ENCODE measurements around the gene AUTS2. TPM values are rescaled to one million over a fixed set of nuclear protein-coding genes. Genes with fewer than 3 reads are reported as not detected.
A peak's percentile ranks its signal among the peaks of the same experiment; 100 is the strongest.

AUTS2 gene
- total RNA-seq, 1 experiment from 2014 or later, result 256 TPM

DNA sequence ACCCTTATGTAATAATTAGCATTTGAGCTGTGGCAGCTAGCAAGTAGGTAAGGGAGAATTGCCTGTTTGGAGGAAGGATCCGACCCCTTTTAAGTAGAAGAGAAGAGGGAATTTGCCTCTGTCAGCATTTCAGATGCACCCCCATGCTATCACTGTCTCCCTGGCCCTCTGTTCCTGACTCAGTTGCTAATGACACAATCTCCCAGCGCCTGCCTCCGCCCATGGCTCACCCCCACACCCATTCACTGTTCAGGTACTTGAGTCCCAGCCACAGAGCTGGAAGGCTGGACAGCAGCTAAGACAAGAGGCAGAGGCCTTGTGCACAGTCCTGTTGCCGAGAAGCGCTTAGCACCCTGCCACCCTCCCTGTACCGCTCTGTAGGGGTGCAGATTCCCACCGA, 1021.4 kb downstream of the AUTS2 start:
- Histone ChIP-seq H2BK20ac (ENCODE audit: low read depth, low read length, poor library complexity, severe bottlenecking) (no peak overlapping the region), H3K18ac (ENCODE audit: insufficient read length, low read depth, low read length) (peak overlapping the region; percentile 7), H2BK12ac (ENCODE audit: insufficient read length, low read depth, low read length) (no peak overlapping the region), H2AFZ (ENCODE audit: low read length) (no peak overlapping the region), H3K23ac (ENCODE audit: insufficient read length, low read depth, low read length) (no peak overlapping the region), H4K8ac (replicated peaks; ENCODE audit: insufficient read length, low read depth, low read length) (no peak overlapping the region), H3K4ac (ENCODE audit: low read depth, low read length) (no peak overlapping the region), H3K79me2 (ENCODE audit: insufficient read depth, low read length) (no peaks in the 10 kb centered on the region), H3K9ac (ENCODE audit: extremely low read depth, insufficient read length, low read length) (no peak overlapping the region), H3K9me3 (ENCODE audit: control insufficient read depth, low read depth, low read length) (no peaks in the 10 kb centered on the region), H3K4me2 (ENCODE audit: insufficient read depth, insufficient read length, low read length) (peak overlapping the region; percentile 27), H3K27me3 (ENCODE audit: insufficient read depth, low read length) (no peaks in the 10 kb centered on the region; the same call in 1 of the 2 replicates), H3T11ph (ENCODE audit: low read length) (no peak overlapping the region), H3K23me2 (ENCODE audit: insufficient read length, low read depth, low read length, poor library complexity, severe bottlenecking) (no peaks in the 10 kb centered on the region), H2AK5ac (ENCODE audit: insufficient read length, low read length) (no peak overlapping the region), H3K56ac (ENCODE audit: insufficient read length, low read depth, low read length) (no peak overlapping the region), H3K27ac (ENCODE audit: insufficient read length, low read depth, low read length) (no peak overlapping the region), H4K91ac (ENCODE audit: insufficient read length, low read depth, low read length) (no peak overlapping the region), H2BK15ac (ENCODE audit: low read depth, low read length) (no peak overlapping the region), H2BK120ac (ENCODE audit: low read depth, low read length, poor library complexity, severe bottlenecking) (no peak overlapping the region), H3K14ac (ENCODE audit: insufficient read depth, low read length) (no peak overlapping the region; the same call in 1 of the 2 replicates), H3K4me1 (ENCODE audit: insufficient read depth, low read length) (peaks cover 4% of the 10 kb centered on the region; the same call in 1 of the 2 replicates), H4K5ac (ENCODE audit: insufficient read length, low read depth, low read length) (no peak overlapping the region), H2BK5ac (ENCODE audit: insufficient read length, low read length) (no peak overlapping the region), H3K79me1 (ENCODE audit: insufficient read depth, low read depth, low read length, poor library complexity, severe bottlenecking) (no peaks in the 10 kb centered on the region), H4K20me1 (ENCODE audit: control insufficient read depth, insufficient read depth, insufficient read length) (no peaks in the 10 kb centered on the region)
- WGBS (ENCODE audit: extremely low coverage, insufficient read length, low lambda C conversion rate), result no CpG with 5 or more reads among the region's 7 CpGs
- peak overlapping the region in 2 of 3 experiments; percentile 42 to 79; a peak in 3 of 7 replicates for H3K27ac Mint-ChIP-seq
- DNase-seq, result no peak
- H3K27me3 Mint-ChIP-seq (ENCODE audit: low read depth), result peaks cover 56% of the 10 kb centered on the region
- TF ChIP-seq, protein P1, sequence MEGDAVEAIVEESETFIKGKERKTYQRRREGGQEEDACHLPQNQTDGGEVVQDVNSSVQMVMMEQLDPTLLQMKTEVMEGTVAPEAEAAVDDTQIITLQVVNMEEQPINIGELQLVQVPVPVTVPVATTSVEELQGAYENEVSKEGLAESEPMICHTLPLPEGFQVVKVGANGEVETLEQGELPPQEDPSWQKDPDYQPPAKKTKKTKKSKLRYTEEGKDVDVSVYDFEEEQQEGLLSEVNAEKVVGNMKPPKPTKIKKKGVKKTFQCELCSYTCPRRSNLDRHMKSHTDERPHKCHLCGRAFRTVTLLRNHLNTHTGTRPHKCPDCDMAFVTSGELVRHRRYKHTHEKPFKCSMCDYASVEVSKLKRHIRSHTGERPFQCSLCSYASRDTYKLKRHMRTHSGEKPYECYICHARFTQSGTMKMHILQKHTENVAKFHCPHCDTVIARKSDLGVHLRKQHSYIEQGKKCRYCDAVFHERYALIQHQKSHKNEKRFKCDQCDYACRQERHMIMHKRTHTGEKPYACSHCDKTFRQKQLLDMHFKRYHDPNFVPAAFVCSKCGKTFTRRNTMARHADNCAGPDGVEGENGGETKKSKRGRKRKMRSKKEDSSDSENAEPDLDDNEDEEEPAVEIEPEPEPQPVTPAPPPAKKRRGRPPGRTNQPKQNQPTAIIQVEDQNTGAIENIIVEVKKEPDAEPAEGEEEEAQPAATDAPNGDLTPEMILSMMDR (conservative IDR thresholded peaks at IDR 0.05), result no peak
- H3K4me1 Mint-ChIP-seq, result peaks cover 41 to 58% of the 10 kb centered on the region in 2 experiments
- H3K36me3 Mint-ChIP-seq (ENCODE audit: insufficient read depth in 1 of 3, low read depth in 3 of 3), result peaks cover 0 to 8% (median 2%) of the 10 kb centered on the region in 3 experiments; a peak in 3 of 7 replicates
- peak overlapping the region in 1 of 2 experiments; percentile 63; a peak in 3 of 5 replicates for H3K4me3 Mint-ChIP-seq
- peaks cover 0 to 5% of the 10 kb centered on the region in 2 experiments; a peak in 2 of 5 replicates for H3K9me3 Mint-ChIP-seq

Data from H9 (cell line).